ENCODE results near the gene RAB4A.

DNA sequence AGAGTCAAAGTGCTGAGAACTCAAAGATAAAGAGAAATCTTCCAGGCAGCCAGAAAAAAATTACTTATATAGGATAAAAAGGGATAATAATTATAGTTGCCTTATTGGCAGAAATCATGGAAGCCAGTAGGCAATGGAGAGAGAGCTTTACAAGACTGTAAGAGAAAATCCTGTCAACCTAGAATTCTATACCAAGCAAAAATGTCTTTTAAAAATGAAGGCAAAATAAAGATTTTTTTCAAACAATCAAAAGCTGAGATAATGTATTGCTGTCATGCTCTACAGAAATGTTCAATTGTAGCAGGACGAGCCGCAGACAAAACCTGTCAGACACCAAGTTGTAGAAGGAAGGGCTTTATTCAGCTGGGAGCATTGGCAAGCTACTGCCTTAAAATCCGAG, 26.8 kb upstream of the RAB4A start:
- TF ChIP-seq EHMT2 (IDR thresholded peaks at IDR 0.05; ENCODE audit: low read depth), result no peak
- TF ChIP-seq, protein P1, sequence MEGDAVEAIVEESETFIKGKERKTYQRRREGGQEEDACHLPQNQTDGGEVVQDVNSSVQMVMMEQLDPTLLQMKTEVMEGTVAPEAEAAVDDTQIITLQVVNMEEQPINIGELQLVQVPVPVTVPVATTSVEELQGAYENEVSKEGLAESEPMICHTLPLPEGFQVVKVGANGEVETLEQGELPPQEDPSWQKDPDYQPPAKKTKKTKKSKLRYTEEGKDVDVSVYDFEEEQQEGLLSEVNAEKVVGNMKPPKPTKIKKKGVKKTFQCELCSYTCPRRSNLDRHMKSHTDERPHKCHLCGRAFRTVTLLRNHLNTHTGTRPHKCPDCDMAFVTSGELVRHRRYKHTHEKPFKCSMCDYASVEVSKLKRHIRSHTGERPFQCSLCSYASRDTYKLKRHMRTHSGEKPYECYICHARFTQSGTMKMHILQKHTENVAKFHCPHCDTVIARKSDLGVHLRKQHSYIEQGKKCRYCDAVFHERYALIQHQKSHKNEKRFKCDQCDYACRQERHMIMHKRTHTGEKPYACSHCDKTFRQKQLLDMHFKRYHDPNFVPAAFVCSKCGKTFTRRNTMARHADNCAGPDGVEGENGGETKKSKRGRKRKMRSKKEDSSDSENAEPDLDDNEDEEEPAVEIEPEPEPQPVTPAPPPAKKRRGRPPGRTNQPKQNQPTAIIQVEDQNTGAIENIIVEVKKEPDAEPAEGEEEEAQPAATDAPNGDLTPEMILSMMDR (IDR thresholded peaks at IDR 0.05), result no peak
- no peak for TF ChIP-seq MYC (IDR thresholded peaks at IDR 0.05; ENCODE audit: borderline replicate concordance, low read length)
- TF ChIP-seq JUN (IDR thresholded peaks at IDR 0.05), result no peak
- TF ChIP-seq RNF2 (IDR thresholded peaks at IDR 0.05; ENCODE audit: borderline replicate concordance, low read depth), result no peak
- TF ChIP-seq BHLHE40 (IDR thresholded peaks at IDR 0.05; ENCODE audit: low read depth, low read length), result no peak
- TF ChIP-seq GATA3 (IDR thresholded peaks at IDR 0.05; ENCODE audit: borderline replicate concordance), result no peak
- TF ChIP-seq EP300 (IDR thresholded peaks at IDR 0.05), result no peak
- no peak for TF ChIP-seq SMC3 (IDR thresholded peaks at IDR 0.05)
- TF ChIP-seq PHF8 (IDR thresholded peaks at IDR 0.05; ENCODE audit: borderline replicate concordance, low read depth), result no peak
- TF ChIP-seq, protein P2, sequence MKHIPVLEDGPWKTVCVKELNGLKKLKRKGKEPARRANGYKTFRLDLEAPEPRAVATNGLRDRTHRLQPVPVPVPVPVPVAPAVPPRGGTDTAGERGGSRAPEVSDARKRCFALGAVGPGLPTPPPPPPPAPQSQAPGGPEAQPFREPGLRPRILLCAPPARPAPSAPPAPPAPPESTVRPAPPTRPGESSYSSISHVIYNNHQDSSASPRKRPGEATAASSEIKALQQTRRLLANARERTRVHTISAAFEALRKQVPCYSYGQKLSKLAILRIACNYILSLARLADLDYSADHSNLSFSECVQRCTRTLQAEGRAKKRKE (CRISPR knock-in tag; IDR thresholded peaks at IDR 0.05; ENCODE audit: low read depth), result no peak
- TF ChIP-seq JUNB (IDR thresholded peaks at IDR 0.05), result no peak
- TF ChIP-seq CBX8 (IDR thresholded peaks at IDR 0.05), result no peak
- TF ChIP-seq SREBF2 (IDR thresholded peaks at IDR 0.05), result no peak

Data from A549 (cell line).